ENCODE results near the gene SUGP1.

- TF ChIP-seq, protein P1, sequence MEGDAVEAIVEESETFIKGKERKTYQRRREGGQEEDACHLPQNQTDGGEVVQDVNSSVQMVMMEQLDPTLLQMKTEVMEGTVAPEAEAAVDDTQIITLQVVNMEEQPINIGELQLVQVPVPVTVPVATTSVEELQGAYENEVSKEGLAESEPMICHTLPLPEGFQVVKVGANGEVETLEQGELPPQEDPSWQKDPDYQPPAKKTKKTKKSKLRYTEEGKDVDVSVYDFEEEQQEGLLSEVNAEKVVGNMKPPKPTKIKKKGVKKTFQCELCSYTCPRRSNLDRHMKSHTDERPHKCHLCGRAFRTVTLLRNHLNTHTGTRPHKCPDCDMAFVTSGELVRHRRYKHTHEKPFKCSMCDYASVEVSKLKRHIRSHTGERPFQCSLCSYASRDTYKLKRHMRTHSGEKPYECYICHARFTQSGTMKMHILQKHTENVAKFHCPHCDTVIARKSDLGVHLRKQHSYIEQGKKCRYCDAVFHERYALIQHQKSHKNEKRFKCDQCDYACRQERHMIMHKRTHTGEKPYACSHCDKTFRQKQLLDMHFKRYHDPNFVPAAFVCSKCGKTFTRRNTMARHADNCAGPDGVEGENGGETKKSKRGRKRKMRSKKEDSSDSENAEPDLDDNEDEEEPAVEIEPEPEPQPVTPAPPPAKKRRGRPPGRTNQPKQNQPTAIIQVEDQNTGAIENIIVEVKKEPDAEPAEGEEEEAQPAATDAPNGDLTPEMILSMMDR (optimal IDR thresholded peaks at IDR 0.05 in 1 of 3, IDR thresholded peaks at IDR 0.05 in 1 of 3, conservative IDR thresholded peaks at IDR 0.05 in 1 of 3; ENCODE audit: extremely low read depth in 1 of 3, insufficient read depth in 2 of 3, low read length in 3 of 3): no peak
- TF ChIP-seq EZH2 (IDR thresholded peaks at IDR 0.05; ENCODE audit: low read length): no peak
Measured at GRCh38 chr19:19230999-19231398, 89.3 kb downstream of the SUGP1 start.
